GM21515 (cell line): ENCODE data around the gene MYT1.
"Not testable (repeated sequence)": the region's sequence is repeated elsewhere in the genome, so short reads cannot be mapped to it uniquely, and the experiment has no call there.

Experiments
- ATAC-seq: cut with Tn5 transposase; IDR thresholded peaks from one replicate; pipeline ENCODE4 v1.9.1; 2021; ENCODE audit not compliant: unreplicated experiment

MYT1 gene

DNA sequence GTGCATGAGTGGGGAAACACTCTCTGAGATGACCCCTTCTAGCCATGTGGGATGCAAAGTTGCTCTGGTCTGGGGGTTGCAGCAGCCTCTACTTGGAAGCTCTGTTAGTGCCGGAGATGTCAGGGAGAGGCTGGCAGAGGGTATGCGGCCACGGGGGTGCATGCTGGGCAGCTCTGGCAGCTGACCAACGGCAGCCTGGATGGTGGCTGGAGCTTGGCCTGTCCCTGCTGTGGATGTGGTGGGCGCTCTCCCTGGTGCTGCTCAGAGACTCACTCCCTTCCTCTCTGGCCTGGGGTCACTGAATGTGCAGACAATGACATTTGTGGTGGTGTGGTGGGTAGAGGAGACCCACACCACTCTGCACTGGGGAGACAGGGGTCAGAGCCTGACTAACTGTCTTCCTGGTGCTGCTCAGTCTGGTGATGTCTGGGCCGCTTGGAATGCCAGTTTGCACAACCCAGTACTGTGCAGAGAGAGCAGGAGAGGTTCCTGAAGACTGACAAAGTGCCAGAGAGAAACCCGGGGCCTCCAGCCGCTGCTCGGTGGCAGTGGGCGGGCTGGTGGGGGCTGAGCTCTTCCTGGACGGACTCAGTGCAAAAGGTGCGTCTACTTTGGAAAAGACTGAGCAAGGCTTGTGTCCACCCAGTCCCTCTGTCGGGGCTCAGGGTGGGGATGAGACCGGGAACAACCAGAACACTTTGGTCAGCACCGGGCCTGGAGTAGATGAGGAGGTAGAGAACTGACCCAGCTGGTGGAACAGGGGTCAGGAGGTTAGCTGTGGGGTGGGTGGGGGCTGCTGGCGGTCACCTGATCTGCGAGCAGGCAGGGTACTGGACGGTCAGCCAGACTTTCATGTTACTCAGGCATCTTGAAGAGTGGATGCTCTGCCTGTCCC, 2.7 kb downstream of the MYT1 start:
- no peak for ATAC-seq

DNA sequence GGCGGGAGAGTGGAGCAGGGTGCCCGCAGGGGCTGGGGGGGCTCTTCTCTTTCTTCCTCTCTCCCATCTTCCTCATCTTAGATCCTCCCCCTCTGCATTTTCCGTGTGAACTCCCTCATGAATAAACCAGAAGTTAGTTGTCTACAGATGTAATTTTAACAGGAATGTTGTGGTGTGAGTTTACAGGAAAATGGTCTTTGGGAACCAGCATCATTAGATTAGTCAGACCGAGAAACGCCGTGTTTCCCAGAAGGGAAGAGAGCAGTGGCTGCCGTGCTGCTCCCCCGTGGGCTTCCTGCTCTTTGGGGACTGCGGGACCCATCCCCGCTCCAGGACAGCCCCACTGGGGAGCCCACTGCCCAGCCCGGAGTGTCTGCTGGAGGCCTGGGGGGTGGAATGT, 3.4 kb downstream of the MYT1 start:
- ATAC-seq = no peak

DNA sequence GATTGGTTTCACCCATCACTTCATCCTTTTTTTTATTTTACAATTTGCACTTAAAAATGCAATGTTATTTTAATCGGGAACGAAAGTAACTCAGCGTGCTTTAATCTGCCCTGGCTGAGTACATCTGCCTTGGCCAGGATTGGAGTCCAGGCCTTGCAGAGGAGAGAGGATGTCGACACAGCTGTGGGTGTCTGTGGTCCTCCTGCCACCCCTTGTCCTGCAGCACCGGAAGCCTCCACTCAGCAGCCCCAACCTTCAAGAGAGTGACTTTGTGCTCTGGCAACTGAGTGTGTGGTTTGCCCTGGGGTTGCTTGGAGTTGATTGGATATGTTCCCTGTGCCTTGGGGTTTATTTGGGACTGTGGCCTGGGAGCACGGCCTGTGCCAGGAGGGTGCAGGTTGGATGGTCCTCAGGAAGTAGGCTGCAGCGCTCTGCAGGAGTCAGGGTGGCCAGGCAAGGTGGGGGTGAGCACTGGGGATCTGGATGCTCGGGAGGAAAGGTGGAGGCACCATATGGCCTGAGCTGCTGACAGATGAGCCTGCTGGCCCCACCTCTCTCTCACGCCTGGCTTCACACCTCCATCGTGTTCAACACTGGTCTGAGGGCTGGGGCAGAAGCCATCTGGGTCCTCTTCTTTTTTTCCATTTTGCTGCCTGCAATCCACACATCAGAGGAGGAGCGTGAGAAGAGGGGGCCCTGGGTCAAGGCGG, 4.3 kb downstream of the MYT1 start:
- no peak for ATAC-seq

DNA sequence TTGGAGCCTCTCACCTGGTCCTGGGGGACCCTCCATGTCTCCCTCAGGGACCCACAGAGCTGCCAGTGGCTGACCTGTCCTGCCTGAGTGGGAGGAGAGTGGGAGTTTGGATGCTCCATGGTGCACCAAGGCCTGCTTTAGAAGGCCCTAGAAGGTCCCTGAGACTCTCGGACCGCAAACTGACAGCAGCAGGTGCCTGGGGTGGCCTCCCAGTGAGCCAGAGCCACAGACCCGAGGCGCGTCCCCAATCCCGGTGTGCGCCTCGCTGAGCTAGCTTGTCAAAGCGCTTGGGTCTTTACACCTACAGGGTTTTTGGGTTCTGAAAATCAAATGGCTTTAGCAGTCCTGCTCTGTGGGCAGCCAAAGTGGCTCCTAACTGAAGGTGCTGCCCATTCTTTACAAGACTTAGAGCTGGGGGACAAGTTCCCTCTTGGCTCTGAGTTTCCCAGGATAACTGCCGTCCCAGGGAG, 4.9 kb downstream of the MYT1 start:
- no peak for ATAC-seq

DNA sequence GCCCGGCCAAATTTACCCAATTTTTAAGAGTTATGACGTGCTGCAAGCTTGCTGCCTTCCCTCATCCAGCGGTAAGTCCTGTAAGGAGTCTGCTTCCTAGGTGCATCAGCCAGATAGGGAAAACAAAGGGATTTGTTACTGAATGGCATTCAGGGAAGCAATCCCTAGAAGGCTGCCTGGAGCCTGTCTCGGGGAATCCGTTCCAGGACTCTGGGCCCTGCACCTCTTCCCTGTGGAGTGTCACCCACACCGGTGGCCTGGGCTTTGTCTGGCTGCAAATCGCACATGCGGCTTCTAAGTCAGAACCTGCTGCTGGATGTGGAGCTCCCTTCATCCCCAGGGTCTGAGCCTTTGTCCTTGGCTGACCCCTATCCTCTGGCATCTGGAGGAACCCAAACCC, 7.0 kb downstream of the MYT1 start:
- no peak for ATAC-seq

DNA sequence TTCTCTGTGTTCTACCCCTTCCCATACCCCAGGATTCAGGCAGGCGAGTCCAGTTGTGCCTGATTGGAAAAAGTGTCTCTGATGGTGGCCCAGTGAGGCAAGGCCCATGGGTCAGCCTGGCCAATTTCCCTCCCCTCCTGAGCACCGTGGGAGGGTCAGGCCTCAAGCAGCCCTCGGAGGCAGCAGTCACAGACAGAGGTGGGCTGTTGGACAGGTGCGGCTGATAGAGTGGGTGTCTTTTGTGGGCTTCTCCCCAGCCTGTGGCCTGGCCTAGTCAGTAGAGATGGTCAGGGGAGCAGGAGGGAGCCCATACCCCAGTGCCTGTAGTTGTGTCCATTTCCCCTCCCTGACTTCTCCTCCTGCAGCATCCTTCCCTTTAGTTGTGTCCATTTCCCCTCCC, 8.9 kb downstream of the MYT1 start:
- ATAC-seq = no peak

DNA sequence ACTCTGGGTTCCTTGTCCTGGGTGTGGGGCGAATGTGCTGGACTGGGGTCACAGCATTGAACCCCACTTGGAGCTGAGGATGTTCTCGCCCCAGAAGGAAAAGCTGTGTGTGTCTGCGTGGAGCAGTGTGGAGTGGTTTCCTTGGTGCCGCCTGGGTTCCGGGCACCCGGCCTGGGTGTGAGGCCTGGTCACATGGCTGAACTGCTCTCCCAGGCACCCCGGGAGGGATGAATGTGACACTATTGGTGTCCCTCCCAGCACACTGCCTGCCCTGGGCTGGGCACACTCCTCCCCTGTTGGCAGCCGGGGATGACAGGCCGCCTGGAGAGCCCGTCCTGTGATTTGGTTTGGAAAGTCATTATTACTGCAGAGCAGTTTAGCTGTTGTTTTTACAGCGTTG, 12.3 kb downstream of the MYT1 start:
- no peak for ATAC-seq

DNA sequence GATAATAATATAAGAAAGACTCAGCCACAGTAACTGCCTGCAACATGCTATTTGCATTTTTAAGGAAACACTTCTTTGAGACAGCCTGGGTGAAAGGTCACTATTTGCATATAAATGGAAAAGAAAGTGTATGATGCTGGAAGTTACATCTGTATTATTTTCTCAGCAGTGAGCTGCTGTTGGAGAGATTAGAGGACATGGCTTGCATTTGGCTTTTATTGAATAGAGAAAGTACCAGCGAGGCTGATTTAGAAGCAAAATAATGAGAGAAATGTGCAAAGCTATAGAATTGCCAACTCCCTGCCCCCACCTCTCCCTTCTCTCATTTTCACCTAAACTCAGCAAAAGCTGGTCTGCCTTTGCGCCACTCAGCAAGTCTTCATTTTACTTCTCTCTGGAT, 12.7 kb downstream of the MYT1 start:
- no peak for ATAC-seq

DNA sequence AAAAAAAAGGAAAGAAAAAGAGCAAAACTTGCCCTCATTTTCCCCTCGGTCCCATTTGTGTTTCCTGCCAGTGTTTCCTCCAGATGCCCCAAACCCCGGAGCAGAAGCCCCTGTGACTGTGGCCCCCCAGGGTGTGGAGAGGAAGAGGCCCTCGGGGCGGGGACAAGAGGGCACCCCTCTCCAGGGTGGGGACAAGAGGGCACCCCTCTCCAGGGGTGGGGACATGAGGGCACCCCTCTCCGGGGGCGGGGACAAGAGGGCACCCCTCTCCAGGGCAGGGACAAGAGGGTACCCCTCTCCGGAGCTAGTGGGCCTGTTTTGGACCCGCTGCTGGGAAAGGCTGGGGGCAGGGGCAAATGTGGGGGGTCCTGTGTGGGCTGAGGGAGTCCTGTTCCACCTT, 13.1 kb downstream of the MYT1 start:
- ATAC-seq = no peak

DNA sequence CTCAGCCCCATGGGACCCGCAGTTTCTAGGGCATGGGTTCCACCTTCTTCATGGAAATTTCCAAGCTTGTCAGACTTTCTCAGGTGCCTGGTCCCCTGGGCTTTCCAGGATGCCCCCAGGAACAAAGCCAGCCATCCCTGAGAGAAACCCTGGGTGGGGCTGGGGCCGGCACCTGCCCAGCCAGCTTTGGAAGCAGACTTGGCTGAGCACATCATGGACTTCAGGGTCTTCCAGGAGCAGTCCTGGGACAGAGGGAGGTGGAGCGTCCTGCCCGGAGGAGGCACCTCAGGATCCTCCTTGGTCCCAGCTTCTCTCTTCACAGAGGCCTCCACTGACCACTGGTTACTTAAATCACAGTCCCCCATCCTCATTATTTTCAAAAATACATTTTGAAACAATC, 13.5 kb downstream of the MYT1 start:
- no peak for ATAC-seq

DNA sequence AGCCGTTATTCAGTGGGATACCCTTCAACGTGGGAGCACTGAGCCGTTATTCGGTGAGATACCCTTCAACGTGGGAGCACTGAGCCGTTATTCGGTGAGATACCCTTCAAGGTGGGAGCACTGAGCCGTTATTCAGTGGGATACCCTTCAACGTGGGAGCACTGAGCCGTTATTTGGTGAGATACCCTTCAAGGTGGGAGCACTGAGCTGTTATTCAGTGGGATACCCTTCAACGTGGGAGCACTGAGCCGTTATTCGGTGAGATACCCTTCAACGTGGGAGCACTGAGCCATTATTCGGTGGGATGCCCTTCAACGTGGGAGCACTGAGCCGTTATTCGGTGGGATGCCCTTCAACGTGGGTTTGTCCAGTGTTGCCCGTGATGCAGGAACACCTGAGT, 14.7 kb downstream of the MYT1 start:
- ATAC-seq = not testable (repeated sequence)

DNA sequence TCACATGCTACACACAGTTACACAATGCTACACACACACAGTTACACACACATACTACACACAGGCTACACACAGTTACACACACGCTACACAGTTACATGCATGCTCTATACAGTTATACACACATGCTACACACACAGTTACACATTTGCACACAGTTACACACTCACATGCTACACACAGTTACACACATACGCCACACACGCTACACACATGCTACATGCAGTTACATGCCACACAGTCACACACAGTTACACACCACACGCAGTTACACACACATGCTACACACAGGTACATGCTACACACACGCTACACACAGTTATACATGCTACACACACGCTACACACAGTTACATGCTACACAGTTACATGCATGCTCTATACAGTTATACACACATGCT, 15.6 kb downstream of the MYT1 start:
- no peak for ATAC-seq

DNA sequence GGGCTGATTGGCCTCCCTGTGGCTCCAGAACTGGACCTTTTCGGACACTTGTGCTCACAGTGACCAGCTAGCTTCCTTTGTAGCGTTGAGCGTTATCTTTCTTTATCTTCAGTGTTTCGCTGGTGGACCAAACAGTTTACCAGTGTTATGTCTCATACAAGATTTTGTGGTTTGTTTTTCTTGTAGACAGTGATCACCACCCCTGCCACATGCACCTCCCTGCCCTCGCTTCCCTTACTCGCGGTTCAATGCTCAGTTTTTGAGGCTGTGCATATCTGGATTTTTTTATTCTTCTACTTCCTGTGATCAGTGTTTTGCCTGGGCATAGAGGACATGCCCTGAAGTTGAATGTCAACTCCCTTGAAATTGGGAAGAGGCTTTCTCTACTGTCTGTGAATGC, 16.4 kb downstream of the MYT1 start:
- ATAC-seq = no peak

DNA sequence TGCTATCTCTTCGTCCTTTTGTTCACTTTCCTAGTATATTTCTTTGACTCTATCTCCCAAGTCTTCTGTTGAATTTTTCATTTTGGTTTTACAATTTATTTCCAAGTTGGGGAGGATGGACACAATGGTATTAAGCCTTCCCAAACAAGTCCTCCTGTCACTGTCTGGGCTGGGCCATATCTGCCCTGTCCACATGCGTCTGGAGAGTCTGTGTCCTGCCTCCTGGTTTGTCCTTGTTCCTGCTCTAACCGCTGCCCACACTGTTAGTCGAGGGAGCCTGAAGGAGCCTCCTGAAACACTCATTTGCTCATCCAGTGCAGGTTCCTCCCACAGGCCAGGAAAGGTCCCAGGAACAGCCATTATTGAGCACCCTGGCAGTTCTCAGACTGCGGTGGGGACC, 17.1 kb downstream of the MYT1 start:
- ATAC-seq = no peak

DNA sequence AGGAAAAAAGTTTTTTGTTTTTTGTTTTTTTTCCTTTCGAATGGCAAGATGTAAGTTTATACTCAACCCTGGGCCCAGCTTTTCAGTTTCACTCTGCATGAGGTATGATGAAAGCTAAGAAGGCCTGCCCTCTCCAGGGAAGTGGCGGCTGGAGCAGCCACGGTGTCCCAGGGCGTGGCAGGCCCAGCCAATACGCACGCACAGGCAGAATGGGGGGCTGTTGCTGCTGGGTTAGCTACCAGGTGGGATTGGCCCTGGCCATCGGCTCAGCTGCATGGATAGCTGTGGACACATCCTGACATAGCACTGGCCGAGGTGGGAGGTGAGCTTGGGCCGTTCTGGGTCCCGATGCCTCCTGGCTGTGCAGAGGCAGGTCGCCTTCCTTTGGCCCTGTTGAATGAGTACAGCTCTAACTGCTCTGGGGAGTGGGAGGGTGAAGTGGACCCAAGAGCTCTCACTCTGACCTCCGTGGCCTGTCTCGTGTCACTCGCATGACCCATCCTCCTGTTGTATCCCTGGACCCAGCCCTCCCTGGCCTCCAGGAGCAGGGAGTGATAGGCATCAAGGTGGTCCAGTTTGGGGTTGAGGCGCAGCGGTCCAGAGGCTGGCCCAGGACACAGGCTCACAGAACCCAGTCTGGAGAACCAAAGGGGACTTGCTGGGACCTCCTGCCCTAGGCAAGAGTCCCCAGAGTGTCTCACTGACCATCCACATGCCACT, 18.1 kb downstream of the MYT1 start:
- no peak for ATAC-seq

DNA sequence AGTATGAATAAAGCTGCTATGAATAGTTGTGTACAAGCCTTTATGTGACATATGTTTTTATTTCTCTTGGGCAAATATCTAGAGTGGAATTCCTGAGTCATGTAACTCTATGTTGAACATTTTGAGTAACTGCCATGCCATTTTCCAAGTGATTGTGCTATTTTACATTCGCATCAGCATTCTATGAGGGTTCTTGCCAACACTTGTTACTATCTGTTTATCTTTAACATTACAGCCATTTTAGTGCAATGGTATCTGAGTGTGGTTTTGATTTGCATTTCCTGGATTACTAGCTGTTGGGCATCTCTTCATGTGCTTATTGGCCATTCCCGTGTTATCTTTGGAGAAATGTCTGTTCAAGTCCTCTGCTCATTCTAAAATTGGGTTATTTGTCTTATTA, 19.1 kb downstream of the MYT1 start:
- no peak for ATAC-seq

DNA sequence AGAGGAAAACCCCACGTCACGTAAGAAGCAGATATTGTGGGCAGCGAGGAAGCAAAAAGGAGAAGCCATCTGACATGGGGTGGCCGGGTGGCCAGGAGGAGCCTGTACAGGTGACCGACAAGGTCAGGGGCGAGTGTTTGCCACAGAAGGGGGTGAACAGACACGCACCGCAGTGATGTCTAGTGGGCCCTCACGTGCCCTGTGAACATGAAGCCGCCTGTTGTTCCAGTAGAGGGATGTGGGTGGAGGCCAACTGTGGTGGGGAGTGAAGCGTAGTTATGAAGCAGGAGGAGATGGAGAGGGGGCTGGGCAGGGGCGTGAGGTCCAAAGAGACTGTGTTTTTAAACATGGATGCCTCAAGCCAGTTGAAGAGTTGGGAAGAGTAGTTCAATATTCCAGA, 20.5 kb downstream of the MYT1 start:
- no peak for ATAC-seq

DNA sequence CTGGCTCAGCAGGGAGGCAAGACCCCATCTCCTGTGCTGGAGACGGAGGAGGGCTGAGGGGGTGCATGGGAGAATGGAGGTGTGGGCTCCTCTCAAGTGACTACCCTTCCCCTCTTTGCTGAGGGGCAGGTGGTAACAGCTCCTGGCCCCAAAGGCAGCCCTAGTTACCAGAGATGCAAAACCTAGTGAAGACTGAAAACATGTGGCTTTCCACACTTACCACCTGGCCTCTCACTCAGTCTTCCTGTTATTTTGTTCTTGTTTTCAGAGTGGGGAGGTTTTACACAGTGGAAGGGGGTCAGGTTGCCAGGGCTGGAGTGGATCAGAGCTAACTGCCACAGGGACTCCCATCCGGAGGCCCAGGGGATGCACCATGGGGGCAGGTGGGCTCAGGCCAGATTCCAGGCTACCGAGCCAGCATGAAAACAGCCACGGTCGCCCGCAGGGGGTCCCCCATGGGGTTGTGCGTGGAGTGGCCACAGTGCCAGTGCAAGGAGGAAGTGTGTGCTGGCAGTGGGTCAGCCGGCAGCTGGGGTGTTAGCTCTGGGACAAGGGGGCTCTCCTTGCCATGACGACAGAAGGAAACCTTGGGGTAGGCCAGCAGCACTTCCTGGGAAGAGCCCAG, 21.1 kb downstream of the MYT1 start:
- ATAC-seq = no peak

DNA sequence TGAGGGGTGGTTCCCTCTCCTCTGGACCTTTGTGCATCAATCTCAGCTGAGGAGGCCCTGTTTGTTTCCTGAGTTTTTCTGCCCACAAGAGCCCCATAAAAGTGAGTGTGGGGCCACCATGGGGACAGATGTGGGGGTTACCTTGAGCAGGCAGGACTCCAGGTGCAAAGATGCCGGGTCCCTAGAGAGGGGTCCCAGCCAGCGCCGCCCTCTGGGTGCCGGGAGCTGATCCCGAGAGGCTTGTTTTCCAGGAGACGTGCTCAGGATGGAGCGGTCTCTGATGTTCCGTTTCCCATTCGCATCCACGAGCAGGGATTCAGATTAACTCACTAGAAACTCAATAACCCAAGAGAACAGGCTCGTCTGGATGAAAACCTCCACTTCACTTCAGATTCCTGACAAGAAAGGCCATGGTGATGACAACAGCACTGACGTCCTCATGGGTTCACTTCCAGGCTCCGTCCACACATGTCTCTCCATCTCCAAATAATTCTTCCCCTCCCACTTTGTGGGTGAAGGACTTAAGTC, 21.9 kb downstream of the MYT1 start:
- ATAC-seq = no peak

DNA sequence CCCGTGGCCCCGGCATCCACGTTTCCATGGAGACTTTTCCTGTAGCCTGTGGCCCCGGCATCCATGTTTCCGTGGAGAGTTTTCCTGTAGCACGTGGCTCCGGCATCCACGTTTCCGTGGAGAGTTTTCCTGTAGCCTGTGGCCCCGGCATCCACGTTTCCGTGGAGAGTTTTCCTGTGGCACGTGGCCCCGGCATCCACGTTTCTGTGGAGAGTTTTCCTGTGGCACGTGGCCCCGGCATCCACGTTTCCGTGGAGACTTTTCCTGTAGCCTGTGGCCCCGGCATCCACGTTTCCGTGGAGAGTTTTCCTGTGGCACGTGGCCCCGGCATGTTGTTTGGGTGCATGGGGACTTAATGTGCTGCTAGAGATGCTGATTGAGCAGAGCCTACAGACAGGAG, 23.0 kb downstream of the MYT1 start:
- not testable (repeated sequence) for ATAC-seq

DNA sequence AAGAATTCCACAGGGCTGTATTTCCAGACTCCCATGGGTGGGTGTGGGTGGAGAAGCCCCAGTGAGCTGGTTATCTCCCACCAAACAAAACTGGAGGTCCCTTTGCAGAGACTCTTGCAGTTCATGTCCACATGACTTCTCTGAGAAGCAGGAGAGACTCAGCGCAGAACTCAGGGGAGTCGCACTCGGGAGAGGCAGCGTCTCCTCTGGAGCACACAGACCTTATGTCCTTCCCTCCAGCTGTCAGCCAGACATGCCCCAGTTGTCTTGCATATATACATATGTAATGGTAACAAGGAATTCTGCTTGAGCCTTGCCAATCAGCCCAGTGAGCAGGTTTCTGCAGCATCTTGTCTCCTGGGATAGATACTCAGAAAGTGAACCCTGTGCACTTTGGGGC, 23.8 kb downstream of the MYT1 start:
- ATAC-seq = no peak
